WERI-Rb-1 (cell line): ENCODE measurements around the gene ARHGEF19.

ENCODE experiments used
- DNase-seq: peaks from one replicate; pipeline ENCODE4 v3.0.0-alpha.2; 2020
- H3K27ac ChIP-seq: fragments of 250-450 bp; sonication (Bioruptor Pico); 2 replicates; pipeline ENCODE4 v1.5.1; 2020; ENCODE audit warnings: mild to moderate bottlenecking, moderate library complexity
- H3K27me3 ChIP-seq: fragments of 250-450 bp; sonication (Bioruptor Pico); 2 replicates; pipeline ENCODE4 v1.5.1; 2021; ENCODE audit warnings: mild to moderate bottlenecking, low read depth, moderate library complexity; ENCODE audit not compliant: insufficient read depth, severe bottlenecking
- H3K36me3 ChIP-seq: fragments of 250-450 bp; sonication (Bioruptor Pico); 2 replicates; pipeline ENCODE4 v1.5.1; 2020; ENCODE audit warnings: mild to moderate bottlenecking, moderate library complexity
- H3K4me3 ChIP-seq: 2 replicates; pipeline ENCODE4 v1.5.1; 2011; ENCODE audit warnings: low read depth, mild to moderate bottlenecking, control low read depth, low read length
- H3K9me3 ChIP-seq: fragments of 250-450 bp; sonication (Bioruptor Pico); 2 replicates; pipeline ENCODE4 v1.5.1; 2021; ENCODE audit warnings: mild to moderate bottlenecking, moderate library complexity; ENCODE audit not compliant: severe bottlenecking
- CTCF ChIP-seq: IDR thresholded peaks from 2 replicates; pipeline ENCODE4 v1.5.1; 2011; ENCODE audit warnings: low read depth, mild to moderate bottlenecking, control low read depth, inconsistent platforms, low read length

Gene ARHGEF19

GRCh38 chr1:16250524-16251251 is 38.2 kb upstream of the ARHGEF19 start:
- no peak for TF ChIP-seq CTCF
- no peaks in the 10 kb centered on the region for H3K9me3 ChIP-seq
- no peak for DNase-seq
- H3K27ac ChIP-seq: no peak overlapping the region
- no peaks in the 10 kb centered on the region for H3K27me3 ChIP-seq
- H3K36me3 ChIP-seq: peaks cover 47% of the 10 kb centered on the region
- no peak overlapping the region for H3K4me3 ChIP-seq

- Histone ChIP-seq H3K36me3 (peaks cover 38% of the 10 kb centered on the region), H3K27ac (no peak overlapping the region), H3K4me3 (no peak overlapping the region), H3K9me3 (no peaks in the 10 kb centered on the region), H3K27me3 (no peaks in the 10 kb centered on the region)
- no peak for TF ChIP-seq CTCF
- no peak for DNase-seq
Observed at GRCh38 chr1:16249596-16250241, 37.3 kb upstream of the ARHGEF19 start.

GRCh38 chr1:16248603-16249516 is 36.4 kb upstream of the ARHGEF19 start:
- Histone ChIP-seq H3K9me3 (no peaks in the 10 kb centered on the region), H3K36me3 (peaks cover 30% of the 10 kb centered on the region), H3K27me3 (no peaks in the 10 kb centered on the region), H3K4me3 (no peak overlapping the region), H3K27ac (no peak overlapping the region)
- no peak for DNase-seq
- TF ChIP-seq CTCF: no peak

GRCh38 chr1:16248007-16248436 is 35.6 kb upstream of the ARHGEF19 start:
- no peaks in the 10 kb centered on the region for H3K9me3 ChIP-seq
- H3K36me3 ChIP-seq: peaks cover 30% of the 10 kb centered on the region
- no peaks in the 10 kb centered on the region for H3K27me3 ChIP-seq
- no peak overlapping the region for H3K4me3 ChIP-seq
- no peak for DNase-seq
- no peak overlapping the region for H3K27ac ChIP-seq
- TF ChIP-seq CTCF: no peak

GRCh38 chr1:16247441-16247840 is 35.0 kb upstream of the ARHGEF19 start:
- H3K36me3 ChIP-seq: peaks cover 27% of the 10 kb centered on the region
- H3K4me3 ChIP-seq: no peak overlapping the region
- H3K27ac ChIP-seq: no peak overlapping the region
- H3K27me3 ChIP-seq: no peaks in the 10 kb centered on the region
- no peak for DNase-seq
- H3K9me3 ChIP-seq: no peaks in the 10 kb centered on the region
- TF ChIP-seq CTCF: no peak
